A549 (cell line): ENCODE data around the gene SCUBE1. TPM values are rescaled to one million over a fixed set of nuclear protein-coding genes. Genes with fewer than 3 reads are reported as not detected.

Experiments
- ATAC-seq, 2 experiments: fragments of 200-7000 bp in 1 of 2; fragments of >200 bp in 1 of 2; cut with Nextera tagmentation in 1 of 2; cut with Tn5 transposase in 1 of 2; 3 replicates each; pipeline versions ENCODE4 v1.8.0 to v1.9.1; 2018 to 2020; ENCODE audit warnings: mild to moderate bottlenecking in 1 of 2, moderate library complexity in 1 of 2
- CTCF ChIA-PET: fragments of 300-600 bp; sonication (Branson Sonifier 250); formaldehyde crosslinking; extraction: SDS; loops from one replicate; lab custom pipeline; 2021; ENCODE audit warnings: antibody characterized with exemption, inconsistent platforms; lab: Yijun Ruan, JAX
- POLR2A ChIA-PET: fragments of 350-600 bp; formaldehyde crosslinking; extraction: SDS; loops from one replicate; lab custom pipeline; 2021; ENCODE audit warnings: antibody characterized with exemption, inconsistent platforms; lab: Yijun Ruan, JAX
- DNase-seq, 2 experiments: peaks; one replicate each; pipeline versions ENCODE4 v3.0.0 to v3.0.0-alpha.2; 2011 to 2016; ENCODE audit warnings: low read depth in 1 of 2, low spot score in 1 of 2
- FAIRE-seq: peaks from 2 replicates; lab custom pipeline; 2011; peaks lifted over from hg19 to GRCh38; lab: Jason Lieb, UNC
- H3K27ac ChIP-seq, 2 experiments: fragments of >200 bp; sonication (Bioruptor Twin); formaldehyde crosslinking; 3 replicates each; pipeline ENCODE4 v1.5.1; 2016 to 2017
- H3K4me1 ChIP-seq: fragments of >200 bp; sonication (Bioruptor Twin); formaldehyde crosslinking; 3 replicates; pipeline ENCODE4 v1.6.1; 2016
- H3K4me2 ChIP-seq: fragments of >200 bp; sonication (Bioruptor Twin); formaldehyde crosslinking; 3 replicates; pipeline ENCODE4 v1.6.1; 2016
- H3K4me3 ChIP-seq: fragments of >200 bp; sonication (Bioruptor Twin); formaldehyde crosslinking; 3 replicates; pipeline ENCODE4 v1.5.1; 2016
- H3K9me3 ChIP-seq: fragments of >200 bp; sonication (Bioruptor Twin); formaldehyde crosslinking; 3 replicates; pipeline ENCODE4 v1.6.1; 2016
- CBX2 ChIP-seq: fragments of 200-600 bp; sonication (generic); IDR thresholded peaks from 2 replicates; pipeline ENCODE4 v1.6.1; 2016; ENCODE audit warnings: low read depth, mild to moderate bottlenecking, borderline replicate concordance
- EHMT2 ChIP-seq: fragments of 200-600 bp; sonication (generic); IDR thresholded peaks from 2 replicates; pipeline ENCODE4 v1.6.1; 2016; ENCODE audit warnings: antibody characterized with exemption, low read depth, mild to moderate bottlenecking, moderate library complexity
- ELK1 ChIP-seq: fragments of 150-350 bp; IDR thresholded peaks from 2 replicates; pipeline ENCODE4 v1.6.1; 2014; ENCODE audit warnings: low read depth, mild to moderate bottlenecking, low read length
- ESRRA ChIP-seq: fragments of 150-350 bp; IDR thresholded peaks from 2 replicates; pipeline ENCODE4 v1.6.1; 2014; ENCODE audit warnings: mild to moderate bottlenecking, low read length, borderline replicate concordance
- FOSB ChIP-seq: fragments of 250-450 bp; sonication (Bioruptor Pico); IDR thresholded peaks from 2 replicates; pipeline ENCODE4 v1.5.0; 2020; ENCODE audit warnings: mild to moderate bottlenecking, moderate library complexity
- FOSL2 ChIP-seq, 2 experiments: fragments of 450-650 bp in 1 of 2; fragments of >200 bp in 1 of 2; sonication (Bioruptor Twin) in 1 of 2; formaldehyde crosslinking; IDR thresholded peaks; 2 replicates each; pipeline versions ENCODE4 v1.5.0 to v1.6.1; 2016 to 2020; ENCODE audit warnings: mild to moderate bottlenecking in 1 of 2, moderate library complexity in 1 of 2
- FOXS1 ChIP-seq: fragments of 250-450 bp; sonication (Bioruptor Pico); IDR thresholded peaks from 2 replicates; pipeline ENCODE4 v1.5.0; 2020; ENCODE audit warnings: mild to moderate bottlenecking, moderate library complexity
- HES2 ChIP-seq: fragments of >200 bp; sonication (Bioruptor Twin); formaldehyde crosslinking; IDR thresholded peaks from 2 replicates; pipeline ENCODE4 v1.6.1; 2016
- HOXA7 ChIP-seq: fragments of 250-450 bp; sonication (Bioruptor Pico); IDR thresholded peaks from 2 replicates; pipeline ENCODE4 v1.5.0; 2020; ENCODE audit warnings: mild to moderate bottlenecking, moderate library complexity
- JUNB ChIP-seq: fragments of >200 bp; sonication (Bioruptor Twin); formaldehyde crosslinking; IDR thresholded peaks from 2 replicates; pipeline ENCODE4 v1.6.1; 2016
- KDM1A ChIP-seq: fragments of 200-600 bp; sonication (generic); IDR thresholded peaks from 2 replicates; pipeline ENCODE4 v1.6.1; 2016; ENCODE audit warnings: low read depth, mild to moderate bottlenecking
- MAZ ChIP-seq: fragments of 150-350 bp; IDR thresholded peaks from 2 replicates; pipeline ENCODE4 v1.6.1; 2014; ENCODE audit warnings: antibody characterized with exemption, low read depth, low read length, borderline replicate concordance
- MYC ChIP-seq: IDR thresholded peaks from 2 replicates; pipeline ENCODE4 v1.6.1; 2012; ENCODE audit warnings: mild to moderate bottlenecking, inconsistent platforms, low read length, improper control_type of control experiment, borderline replicate concordance
- NR3C1 ChIP-seq: fragments of >200 bp; sonication (Bioruptor Twin); formaldehyde crosslinking; IDR thresholded peaks from 3 replicates; pipeline ENCODE4 v1.6.1; 2017
- PHF8 ChIP-seq: fragments of 200-600 bp; sonication (generic); IDR thresholded peaks from 2 replicates; pipeline ENCODE4 v1.6.1; 2016; ENCODE audit warnings: low read depth, mild to moderate bottlenecking, antibody characterized with exemption, moderate library complexity, borderline replicate concordance
- POLR2AphosphoS2 ChIP-seq: conservative IDR thresholded peaks from 2 replicates; pipeline ENCODE4 v1.6.1; 2012; ENCODE audit warnings: low read length, improper control_type of control experiment, inconsistent platforms
- RAD21 ChIP-seq, 2 experiments: fragments of >200 bp in 1 of 2; sonication (Bioruptor Twin) in 1 of 2; formaldehyde crosslinking in 1 of 2; IDR thresholded peaks in 1 of 2; conservative IDR thresholded peaks in 1 of 2; 2 replicates in 1 of 2; 3 replicates in 1 of 2; pipeline ENCODE4 v1.6.1; 2012 to 2018; ENCODE audit warnings: inconsistent platforms in 1 of 2
- RARB ChIP-seq: fragments of 250-450 bp; sonication (Bioruptor Pico); IDR thresholded peaks from 2 replicates; pipeline ENCODE4 v1.8.0; 2021; ENCODE audit warnings: mild to moderate bottlenecking, moderate library complexity
- RCOR1 ChIP-seq: fragments of 150-350 bp; IDR thresholded peaks from 2 replicates; pipeline ENCODE4 v1.6.1; 2014; ENCODE audit warnings: antibody characterized with exemption, low read length, low read depth
- RNF2 ChIP-seq: fragments of 200-600 bp; sonication (generic); IDR thresholded peaks from 2 replicates; pipeline ENCODE4 v1.6.1; 2016; ENCODE audit warnings: low read depth, mild to moderate bottlenecking, antibody characterized with exemption, moderate library complexity, borderline replicate concordance
- SREBF2 ChIP-seq: fragments of 450-650 bp; IDR thresholded peaks from 2 replicates; pipeline ENCODE4 v1.6.1; 2014; ENCODE audit warnings: mild to moderate bottlenecking, moderate library complexity
- TFCP2L1 ChIP-seq: fragments of 250-450 bp; sonication (Bioruptor Pico); IDR thresholded peaks from 2 replicates; pipeline ENCODE4 v1.5.0; 2021; ENCODE audit warnings: mild to moderate bottlenecking
- TP53 ChIP-seq: fragments of 250-450 bp; sonication (Bioruptor Pico); IDR thresholded peaks from 2 replicates; pipeline ENCODE4 v1.5.0; 2021; ENCODE audit warnings: mild to moderate bottlenecking, moderate library complexity
- ZC3H11A ChIP-seq: fragments of 450-650 bp; IDR thresholded peaks from 2 replicates; pipeline ENCODE4 v1.6.1; 2014; ENCODE audit warnings: antibody characterized with exemption, mild to moderate bottlenecking
- ZSCAN20 ChIP-seq: fragments of 250-450 bp; sonication (Bioruptor Pico); IDR thresholded peaks from 2 replicates; pipeline ENCODE4 v1.8.0; 2022; ENCODE audit warnings: mild to moderate bottlenecking, moderate library complexity
- WGBS: methylation state at CpG from one replicate; pipeline ENCODE4 v1.1.6; 2017; ENCODE audit errors: missing lambda C conversion rate; 5-methylcytosine and 5-hydroxymethylcytosine counted together
- polyA plus RNA-seq, 4 experiments: library from polyadenylated mRNA; depleted of rRNA in 3 of 4; stranded (reverse); fragments of >200 nt; fragmentation: RNase III in 1 of 4; extraction: RNeasy Plus Mini Kit Qiagen cat#74134 plus additional on column Dnase treatment in 1 of 4; gene quantifications; 2 replicates in 3 of 4; 3 replicates in 1 of 4; pipeline ENCODE4 v1.2.3, GENCODE V29; 2011 to 2017
- TF ChIP-seq, protein P1 (sequence below): IDR thresholded peaks from 2 replicates; pipeline ENCODE4 v1.6.1; 2012
- TF ChIP-seq, protein P2 (sequence below): IDR thresholded peaks from 2 replicates; pipeline ENCODE4 v1.6.1; 2012

Gene SCUBE1
- polyA plus RNA-seq, 2 of the 4 experiments (the other 2 are of a cell fraction) = 0.01 to 0.12 TPM

DNA sequence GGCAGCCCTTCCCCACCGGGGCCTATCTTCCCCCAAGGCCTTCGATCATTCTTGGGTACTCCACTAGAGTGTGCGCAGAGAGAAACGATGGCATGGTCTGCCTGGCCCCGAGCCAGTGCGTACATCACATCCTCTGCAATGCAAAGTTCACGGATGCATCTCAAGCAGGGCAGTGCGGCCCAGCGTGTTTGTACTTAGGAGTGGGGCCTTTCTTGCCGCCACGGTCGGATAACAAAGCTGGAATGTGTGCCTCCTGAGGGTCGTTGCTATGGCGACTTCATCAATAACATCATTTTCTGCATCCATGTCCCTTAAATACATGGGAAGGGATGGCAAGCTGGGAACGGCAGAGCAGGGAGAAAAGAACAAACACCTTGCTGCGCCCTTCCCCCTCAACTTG is 73.9 kb downstream of the SCUBE1 start:
- POLR2A ChIA-PET = no interaction called here
- Histone ChIP-seq H3K4me1 (no peaks in the 10 kb centered on the region), H3K9me3 (no peaks in the 10 kb centered on the region), H3K27ac (no peak overlapping the region), H3K4me2 (no peak overlapping the region), H3K4me3 (no peak overlapping the region)
- FAIRE-seq = no peak
- CTCF ChIA-PET = interaction anchor here (0.7 to 3.6 kb wide), 8 partner anchors 15 to 557 kb away, joined by 3 to 18 read pairs (median 10); no protein-coding TSS in a partner anchor
- ATAC-seq = no peak
- 44% methylated on average over 4 of the region's 16 CpGs for WGBS
- DNase-seq = no peak
- TF ChIP-seq NR3C1 = no peak
- TF ChIP-seq, protein P1, sequence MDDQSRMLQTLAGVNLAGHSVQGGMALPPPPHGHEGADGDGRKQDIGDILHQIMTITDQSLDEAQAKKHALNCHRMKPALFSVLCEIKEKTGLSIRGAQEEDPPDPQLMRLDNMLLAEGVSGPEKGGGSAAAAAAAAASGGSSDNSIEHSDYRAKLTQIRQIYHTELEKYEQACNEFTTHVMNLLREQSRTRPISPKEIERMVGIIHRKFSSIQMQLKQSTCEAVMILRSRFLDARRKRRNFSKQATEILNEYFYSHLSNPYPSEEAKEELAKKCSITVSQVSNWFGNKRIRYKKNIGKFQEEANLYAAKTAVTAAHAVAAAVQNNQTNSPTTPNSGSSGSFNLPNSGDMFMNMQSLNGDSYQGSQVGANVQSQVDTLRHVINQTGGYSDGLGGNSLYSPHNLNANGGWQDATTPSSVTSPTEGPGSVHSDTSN = no peak
- no peak for TF ChIP-seq ELK1
- no peak for TF ChIP-seq TFCP2L1 (CRISPR knock-in tag)
- no peak for TF ChIP-seq HES2
- no peak for TF ChIP-seq JUNB
- no peak for TF ChIP-seq RARB (CRISPR knock-in tag)
- no peak for TF ChIP-seq RNF2
- TF ChIP-seq RAD21 (conservative IDR thresholded peaks at IDR 0.05 in 1 of 2, IDR thresholded peaks at IDR 0.05 in 1 of 2) = no peak
- TF ChIP-seq, protein P2, sequence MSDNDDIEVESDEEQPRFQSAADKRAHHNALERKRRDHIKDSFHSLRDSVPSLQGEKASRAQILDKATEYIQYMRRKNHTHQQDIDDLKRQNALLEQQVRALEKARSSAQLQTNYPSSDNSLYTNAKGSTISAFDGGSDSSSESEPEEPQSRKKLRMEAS = no peak
- no peak for TF ChIP-seq EHMT2
- TF ChIP-seq MYC = no peak
- no peak for TF ChIP-seq ZSCAN20
- no peak for TF ChIP-seq POLR2AphosphoS2
- no peak for TF ChIP-seq RCOR1
- TF ChIP-seq ESRRA = no peak
- TF ChIP-seq HOXA7 = no peak
- TF ChIP-seq CBX2 = no peak

DNA sequence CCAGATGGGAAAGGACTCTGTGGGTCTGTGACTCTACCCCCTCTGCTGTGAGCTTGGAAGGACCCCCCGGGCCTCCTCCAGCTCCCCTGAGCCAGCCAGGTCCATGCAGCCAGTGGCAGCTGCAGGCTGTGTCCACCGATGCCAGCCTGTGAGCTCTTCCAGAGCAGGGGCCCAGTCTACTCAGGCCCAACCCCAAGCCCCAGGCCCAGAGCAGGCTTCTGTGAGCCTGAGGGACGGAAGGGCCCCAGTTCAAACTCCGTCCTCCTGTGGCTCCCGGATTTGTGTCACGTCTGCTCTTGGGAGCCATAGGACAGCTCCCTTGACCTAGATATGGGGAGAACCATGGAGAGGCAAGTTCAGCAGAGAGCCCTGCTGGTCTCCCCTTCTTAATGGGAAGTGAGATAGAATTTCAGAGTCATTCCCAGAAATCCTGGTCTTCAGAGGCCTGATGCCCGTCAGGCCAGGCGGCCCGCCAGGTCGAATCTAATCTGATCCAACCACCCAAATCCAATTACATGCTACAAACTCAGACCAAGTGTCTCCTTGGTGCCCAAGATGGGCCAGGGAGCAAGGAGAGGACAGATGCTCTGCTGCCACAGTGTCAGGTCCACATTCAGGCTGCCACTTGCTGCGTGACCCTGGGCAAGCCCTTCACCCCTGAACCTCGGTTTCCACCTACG is 75.1 kb downstream of the SCUBE1 start:
- TF ChIP-seq CBX2 (no peak), TFCP2L1 (CRISPR knock-in tag) (no peak), MAZ (no peak), RAD21 (conservative IDR thresholded peaks at IDR 0.05 in 1 of 2, IDR thresholded peaks at IDR 0.05 in 1 of 2) (no peak), FOSB (CRISPR knock-in tag) (no peak), POLR2AphosphoS2 (no peak), FOSL2 (IDR thresholded peaks at IDR 0.05) (no peak), FOSL2 (CRISPR knock-in tag; IDR thresholded peaks at IDR 0.05) (no peak), RARB (CRISPR knock-in tag) (no peak), SREBF2 (no peak), FOXS1 (CRISPR knock-in tag) (no peak), KDM1A (no peak), ZC3H11A (no peak), JUNB (no peak), TP53 (CRISPR knock-in tag) (no peak), PHF8 (no peak), MYC (no peak)
- DNase-seq (no peak), ATAC-seq (no peak), FAIRE-seq (no peak)
- no peak overlapping the region for H3K27ac ChIP-seq
- WGBS = 80% methylated on average over 8 of the region's 13 CpGs
- CTCF ChIA-PET = interaction anchor here (0.8 to 3.6 kb wide), 4 partner anchors 14 to 617 kb away, joined by 3 to 12 read pairs (median 6); no protein-coding TSS in a partner anchor
- H3K4me2 ChIP-seq = no peak overlapping the region
- POLR2A ChIA-PET = no interaction called here
- H3K4me3 ChIP-seq = no peak overlapping the region
- no peaks in the 10 kb centered on the region for H3K9me3 ChIP-seq
- no peaks in the 10 kb centered on the region for H3K4me1 ChIP-seq
